ENCODE measurements around the gene CKMT2.

DNA sequence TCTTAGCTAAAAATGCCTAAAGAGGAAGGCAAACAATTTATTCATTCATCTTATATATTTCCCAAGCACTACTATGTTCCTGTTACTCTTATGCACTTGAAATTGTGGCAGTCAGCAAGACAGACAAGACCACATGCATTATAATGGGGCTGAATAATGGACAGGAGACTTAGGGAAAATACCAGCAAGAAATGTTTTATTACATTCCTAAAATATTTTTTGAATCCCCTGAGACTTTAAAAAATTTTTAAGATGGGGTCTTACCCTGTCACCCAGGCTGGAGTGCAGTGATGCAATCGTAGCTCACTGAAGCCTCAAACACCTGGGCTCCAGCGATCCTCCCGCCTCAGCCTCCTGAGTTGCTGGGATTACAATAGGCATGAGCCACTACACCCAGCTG is 81.5 kb downstream of the CKMT2 start:
- TF ChIP-seq, protein P1, sequence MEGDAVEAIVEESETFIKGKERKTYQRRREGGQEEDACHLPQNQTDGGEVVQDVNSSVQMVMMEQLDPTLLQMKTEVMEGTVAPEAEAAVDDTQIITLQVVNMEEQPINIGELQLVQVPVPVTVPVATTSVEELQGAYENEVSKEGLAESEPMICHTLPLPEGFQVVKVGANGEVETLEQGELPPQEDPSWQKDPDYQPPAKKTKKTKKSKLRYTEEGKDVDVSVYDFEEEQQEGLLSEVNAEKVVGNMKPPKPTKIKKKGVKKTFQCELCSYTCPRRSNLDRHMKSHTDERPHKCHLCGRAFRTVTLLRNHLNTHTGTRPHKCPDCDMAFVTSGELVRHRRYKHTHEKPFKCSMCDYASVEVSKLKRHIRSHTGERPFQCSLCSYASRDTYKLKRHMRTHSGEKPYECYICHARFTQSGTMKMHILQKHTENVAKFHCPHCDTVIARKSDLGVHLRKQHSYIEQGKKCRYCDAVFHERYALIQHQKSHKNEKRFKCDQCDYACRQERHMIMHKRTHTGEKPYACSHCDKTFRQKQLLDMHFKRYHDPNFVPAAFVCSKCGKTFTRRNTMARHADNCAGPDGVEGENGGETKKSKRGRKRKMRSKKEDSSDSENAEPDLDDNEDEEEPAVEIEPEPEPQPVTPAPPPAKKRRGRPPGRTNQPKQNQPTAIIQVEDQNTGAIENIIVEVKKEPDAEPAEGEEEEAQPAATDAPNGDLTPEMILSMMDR (IDR thresholded peaks at IDR 0.05): no peak
- no peak for TF ChIP-seq POLR2AphosphoS5 (IDR thresholded peaks at IDR 0.05)
